Hematopoietic multipotent progenitor cell treated with erythropoietin and hydrocortisone succinate and interleukin-3 and kit ligand, for 4 days (in vitro differentiated cells): ENCODE data around the gene RPH3AL.
"Not testable (repeated sequence)": the region's sequence is repeated elsewhere in the genome, so short reads cannot be mapped to it uniquely, and the experiment has no call there.

ENCODE experiments used
- DNase-seq: peaks from one replicate; pipeline ENCODE4 v3.0.0-alpha.2; 2015

Gene RPH3AL

GRCh38 chr17:379531-380465 lies 27.2 kb upstream of the RPH3AL start:
- no peak for DNase-seq

- DNase-seq, result no peak
Observed at GRCh38 chr17:378068-378467, 25.5 kb upstream of the RPH3AL start.

DNA sequence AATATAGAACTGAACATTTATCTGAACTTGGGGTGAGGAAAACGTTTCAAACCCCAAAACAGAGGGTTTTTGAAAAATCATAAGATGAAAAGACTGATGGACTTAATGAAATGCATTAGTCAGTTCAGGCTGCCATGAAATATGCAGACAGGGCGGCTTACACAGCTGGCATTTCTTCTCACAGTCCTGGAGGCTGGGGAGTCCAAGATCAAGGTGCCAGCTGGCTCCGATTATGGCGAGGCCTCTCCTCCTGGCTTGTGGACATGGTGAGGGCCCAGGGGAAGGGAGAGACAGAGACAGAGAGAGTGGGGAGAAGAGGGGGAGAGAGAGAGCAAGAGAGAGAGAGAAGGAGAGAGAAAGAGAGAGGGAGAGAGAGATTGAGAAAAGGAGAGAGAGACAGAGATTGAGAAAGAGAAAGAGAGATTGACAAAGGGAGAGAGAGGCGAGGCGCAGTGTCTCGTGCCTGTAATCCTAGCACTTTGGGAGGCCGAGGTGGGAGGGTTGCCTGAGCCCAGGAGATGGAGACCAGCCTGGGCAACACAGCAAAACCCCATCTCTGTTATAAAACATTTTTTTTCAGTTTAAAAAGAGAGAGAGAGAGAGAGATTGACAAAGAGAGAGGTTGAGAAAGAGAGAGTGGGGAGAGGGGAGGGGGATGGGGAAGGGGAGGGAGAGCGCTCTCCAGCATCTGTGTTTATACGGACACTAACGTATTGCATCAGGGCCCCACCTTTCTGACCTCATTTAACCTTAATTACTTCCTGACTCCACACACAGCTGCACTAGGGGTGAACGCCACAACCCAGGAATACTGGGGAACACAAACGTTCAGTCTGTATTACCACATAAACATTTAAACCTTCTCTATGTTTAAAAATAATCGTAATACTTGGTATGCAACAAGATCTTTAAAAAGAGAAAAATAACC lies 24.6 kb upstream of the RPH3AL start:
- no peak for DNase-seq

DNA sequence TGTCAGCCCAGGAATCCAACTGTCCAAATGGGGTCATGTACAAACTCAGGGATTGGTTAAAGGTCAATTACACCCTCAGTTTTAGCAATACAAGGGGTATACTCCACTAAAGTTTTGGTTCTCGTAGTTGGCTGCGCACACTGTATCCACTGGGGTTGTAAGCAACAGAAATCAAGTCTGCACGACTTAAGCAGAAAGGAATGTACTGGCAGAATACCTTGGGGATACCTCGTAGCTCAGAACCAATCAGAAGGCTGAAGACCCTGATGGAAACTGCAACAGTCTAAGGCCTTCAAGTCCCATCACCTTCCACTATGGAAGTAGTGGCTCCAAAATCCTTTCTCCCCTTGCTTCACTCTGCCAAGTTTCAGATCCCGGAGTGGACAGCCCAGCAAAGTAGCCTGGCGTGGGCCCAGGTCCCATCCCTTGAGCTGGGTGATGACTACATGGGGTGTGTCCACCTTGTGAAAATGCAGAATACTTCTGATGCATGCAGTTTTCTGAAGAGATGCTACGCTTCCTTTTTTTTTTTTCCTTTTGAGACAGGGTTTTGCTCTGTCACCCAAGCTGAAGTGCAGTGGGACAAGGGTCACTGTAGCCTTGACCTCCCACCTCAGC lies 21.1 kb upstream of the RPH3AL start:
- no peak for DNase-seq

DNA sequence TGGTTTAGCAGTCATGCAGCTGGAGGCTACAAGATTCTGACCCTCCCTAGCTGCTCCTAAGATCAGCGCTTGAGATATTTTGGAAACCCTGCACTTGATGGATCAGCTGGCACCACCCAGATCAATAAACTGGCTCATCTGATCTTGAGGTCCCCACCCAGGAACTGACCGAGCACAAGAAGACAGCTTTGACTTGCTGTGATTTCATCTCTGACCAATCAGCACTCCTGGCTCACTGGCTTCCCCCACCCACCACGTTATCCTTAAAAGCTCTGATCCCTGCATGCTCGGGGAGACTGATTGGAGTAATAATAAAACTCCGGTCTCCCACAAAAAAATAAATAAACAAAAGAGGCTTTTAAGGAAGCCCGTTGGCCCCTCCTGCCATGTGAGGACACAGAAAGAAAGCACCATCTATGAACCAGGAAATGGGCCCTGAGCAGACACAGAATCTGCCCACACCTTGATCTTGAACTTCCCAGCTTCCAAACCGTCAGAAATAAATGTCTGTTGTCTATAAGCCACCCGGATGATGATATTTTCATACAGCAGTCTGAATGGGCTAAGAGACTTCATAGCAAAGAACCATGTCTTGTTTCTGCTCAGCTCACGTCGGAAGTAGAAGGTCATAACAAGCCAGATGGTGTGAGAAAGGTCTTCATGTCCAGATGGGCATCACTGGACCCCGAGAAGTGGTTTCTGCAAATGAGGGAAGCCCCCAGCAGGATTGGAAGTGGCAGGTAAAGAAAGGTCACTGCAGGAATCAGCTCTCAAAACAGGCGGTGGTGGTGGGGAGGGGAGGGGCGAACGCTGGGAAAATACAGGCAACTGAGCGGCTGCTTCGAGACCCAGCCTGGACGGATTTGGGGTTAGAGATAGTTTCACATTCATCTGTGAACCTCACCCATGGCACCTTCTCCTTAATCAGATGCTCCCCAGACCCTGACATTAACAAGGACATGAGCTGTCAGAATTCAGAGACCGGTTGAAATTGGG lies 19.8 kb upstream of the RPH3AL start:
- DNase-seq, result no peak

- DNase-seq, result no peak
Observed at GRCh38 chr17:371583-371982, 19.0 kb upstream of the RPH3AL start.

- DNase-seq, result not testable (repeated sequence)
Observed at GRCh38 chr17:367656-368055, 15.0 kb upstream of the RPH3AL start.

- DNase-seq, result not testable (repeated sequence)
Observed at GRCh38 chr17:366657-367615, 14.3 kb upstream of the RPH3AL start.

- no peak for DNase-seq
Observed at GRCh38 chr17:364766-365165, 12.2 kb upstream of the RPH3AL start.

DNA sequence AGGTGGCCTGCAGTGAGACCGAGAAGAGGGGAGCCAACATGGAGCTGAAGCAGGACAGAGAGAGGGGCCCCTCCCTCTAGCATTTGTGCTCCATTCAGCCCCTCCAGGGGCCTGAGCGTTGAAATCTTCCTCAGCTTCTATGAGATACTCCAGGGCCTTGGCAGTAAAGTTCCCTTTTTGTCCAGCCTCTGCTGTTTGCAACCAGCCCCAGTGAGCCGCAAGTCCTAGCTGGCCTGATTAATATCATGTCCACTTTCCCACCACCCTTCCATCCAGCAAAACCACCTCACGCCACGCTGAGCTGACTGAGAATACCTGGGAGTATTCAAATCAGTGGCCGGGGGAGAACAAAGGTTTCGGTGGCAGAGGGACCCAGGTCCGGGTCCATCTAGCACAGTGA lies 11.7 kb upstream of the RPH3AL start:
- no peak for DNase-seq

GRCh38 chr17:362721-363120 lies 10.1 kb upstream of the RPH3AL start:
- DNase-seq, result no peak

DNA sequence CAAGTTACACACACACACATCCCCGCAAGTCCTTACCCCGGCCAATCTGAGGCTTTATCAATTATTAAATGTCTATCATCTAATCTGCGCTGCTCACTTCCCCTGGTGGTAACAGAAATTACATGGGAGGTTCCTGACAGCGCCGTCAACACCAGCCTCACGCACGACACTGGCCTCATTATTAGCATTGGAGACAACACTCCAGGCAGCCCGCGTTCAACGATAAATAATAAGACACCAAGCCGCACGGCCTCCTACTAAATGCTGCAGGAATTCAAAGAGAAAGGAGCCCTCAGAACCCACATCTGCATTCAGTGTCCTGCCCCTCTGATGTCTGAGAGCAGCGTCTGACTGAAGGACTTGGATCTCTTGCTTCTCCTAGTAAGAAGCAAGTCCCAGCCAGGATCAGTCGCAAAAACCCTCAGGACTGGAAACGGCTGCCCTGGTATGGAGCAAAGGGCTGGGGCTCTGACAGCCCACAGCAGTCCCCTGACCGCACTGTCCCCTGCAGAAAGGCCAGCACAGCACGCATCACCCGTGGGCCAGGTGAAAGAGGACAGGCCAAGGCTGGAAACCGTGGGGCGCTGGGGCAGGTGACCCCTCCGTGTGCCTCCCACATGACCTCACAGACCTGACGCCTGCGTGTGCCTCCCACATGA lies 7.6 kb upstream of the RPH3AL start:
- no peak for DNase-seq

- no peak for DNase-seq
Observed at GRCh38 chr17:358491-359151, 6.0 kb upstream of the RPH3AL start.

DNA sequence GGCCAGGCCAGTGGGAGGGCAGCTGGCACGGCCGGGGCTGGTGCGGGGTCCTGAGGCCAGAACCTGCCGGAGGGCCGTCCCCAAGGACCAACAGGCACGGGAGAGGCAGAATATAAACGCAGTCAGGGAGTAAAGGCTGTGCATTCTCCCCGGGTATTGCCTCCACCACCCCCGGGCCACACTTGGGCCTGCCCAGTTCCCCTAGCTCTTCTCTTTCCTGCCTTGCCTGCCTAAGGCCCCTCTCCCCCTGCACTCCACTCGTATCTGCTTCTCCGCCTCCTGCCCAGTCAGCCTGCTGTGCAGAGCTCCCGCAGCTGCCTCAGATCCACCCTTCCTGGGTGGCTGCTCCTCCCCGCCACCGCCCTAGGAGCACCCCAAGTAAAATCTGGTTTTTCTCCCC lies 5.0 kb upstream of the RPH3AL start:
- no peak for DNase-seq

- DNase-seq, result no peak
Observed at GRCh38 chr17:356671-357434, 4.2 kb upstream of the RPH3AL start.

GRCh38 chr17:354651-355556 lies 2.3 kb upstream of the RPH3AL start:
- no peak for DNase-seq

GRCh38 chr17:353838-354234 lies 1.2 kb upstream of the RPH3AL start:
- no peak for DNase-seq
